Karpas-422 (cell line): ENCODE results near the gene EEF1AKMT2. TPM values are rescaled to one million over a fixed set of nuclear protein-coding genes. Genes with fewer than 3 reads are reported as not detected.
"Not testable (repeated sequence)": the region's sequence is repeated elsewhere in the genome, so short reads cannot be mapped to it uniquely, and the experiment has no call there.

Experiments used
- DNase-seq: peaks from one replicate; pipeline ENCODE4 v3.0.0-alpha.2; 2015
- H2AFZ ChIP-seq: fragments of 200-600 bp; sonication (generic); 2 replicates; pipeline ENCODE4 v1.6.1; 2014; ENCODE audit warnings: antibody characterized with exemption, low read length, mixed read lengths
- H3K27ac ChIP-seq: fragments of 200-600 bp; sonication (generic); 2 replicates; pipeline ENCODE4 v1.5.1; 2014; ENCODE audit warnings: mild to moderate bottlenecking, low read length, moderate library complexity
- H3K27me3 ChIP-seq: fragments of 200-600 bp; sonication (generic); 2 replicates; pipeline ENCODE4 v1.6.1; 2014; ENCODE audit warnings: low read length, mixed read lengths
- H3K36me3 ChIP-seq: fragments of 200-600 bp; sonication (generic); 2 replicates; pipeline ENCODE4 v1.6.1; 2014; ENCODE audit warnings: low read length, mixed read lengths; ENCODE audit not compliant: insufficient read depth
- H3K4me1 ChIP-seq: fragments of 200-600 bp; sonication (generic); 2 replicates; pipeline ENCODE4 v1.6.1; 2014; ENCODE audit warnings: mild to moderate bottlenecking, low read length, mixed read lengths
- H3K4me2 ChIP-seq: fragments of 200-600 bp; sonication (generic); 2 replicates; pipeline ENCODE4 v1.6.1; 2014; ENCODE audit warnings: low read length, low read depth, mild to moderate bottlenecking; ENCODE audit not compliant: poor library complexity, severe bottlenecking
- H3K4me3 ChIP-seq: fragments of 200-600 bp; sonication (generic); 2 replicates; pipeline ENCODE4 v1.5.1; 2014; ENCODE audit warnings: mild to moderate bottlenecking, antibody characterized with exemption, low read length, mixed read lengths
- H3K79me2 ChIP-seq: fragments of 200-600 bp; sonication (generic); 2 replicates; pipeline ENCODE4 v1.6.1; 2014; ENCODE audit warnings: mild to moderate bottlenecking, low read length, mixed read lengths
- H3K9ac ChIP-seq: fragments of 200-600 bp; sonication (generic); 2 replicates; pipeline ENCODE4 v1.6.0; 2014; ENCODE audit warnings: low read length
- H3K9me2 ChIP-seq: fragments of 200-600 bp; sonication (generic), shearing (Covaris generic); replicated peaks from 2 replicates; pipeline ENCODE4 v1.6.0; 2014; ENCODE audit warnings: mild to moderate bottlenecking, low read length, moderate library complexity; ENCODE audit not compliant: insufficient read depth
- H3K9me3 ChIP-seq: fragments of 300-700, 200-600 bp; sonication (generic); 2 replicates; pipeline ENCODE4 v1.6.1; 2014; ENCODE audit warnings: low read length, mixed read lengths
- H4K20me1 ChIP-seq: fragments of 200-600 bp; sonication (generic); 2 replicates; pipeline ENCODE4 v1.6.1; 2014; ENCODE audit warnings: mild to moderate bottlenecking, antibody characterized with exemption, low read length, low read depth; ENCODE audit not compliant: insufficient read depth
- total RNA-seq: library from RNA; depleted of rRNA; stranded (reverse); fragments of >200 nt; shearing (Covaris generic); gene quantifications from 2 replicates; pipeline ENCODE4 v1.2.3, GENCODE V29; 2014; ENCODE audit warnings: low replicate concordance

EEF1AKMT2 gene
- total RNA-seq, 1 experiment from 2014 or later, result 38.3 TPM

DNA sequence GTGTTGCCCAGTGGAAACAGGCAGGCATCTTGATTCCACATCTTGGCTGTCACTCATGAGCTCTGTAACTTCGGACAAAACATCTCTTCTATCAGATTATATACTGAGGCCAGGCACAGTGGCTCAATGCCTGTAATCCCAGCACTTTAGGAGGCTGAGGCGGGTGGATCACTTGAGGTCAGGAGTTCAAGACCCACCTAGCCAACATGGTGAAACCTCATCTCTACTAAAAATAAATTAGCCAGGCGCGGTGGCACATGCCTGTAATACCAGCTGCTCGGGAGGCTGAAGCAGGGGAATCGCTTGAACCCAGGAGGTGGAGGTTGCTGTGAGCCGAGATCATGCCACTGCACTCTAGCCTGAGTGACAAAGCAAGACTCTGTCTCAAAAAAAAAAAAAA is 33.2 kb upstream of the EEF1AKMT2 start:
- not testable (repeated sequence) for H3K79me2 ChIP-seq, H3K4me2 ChIP-seq, DNase-seq, H3K27ac ChIP-seq, H3K9me2 ChIP-seq, H3K4me1 ChIP-seq, H3K9me3 ChIP-seq, H3K4me3 ChIP-seq, H2AFZ ChIP-seq, H3K27me3 ChIP-seq, H3K9ac ChIP-seq, H4K20me1 ChIP-seq
- peaks cover 36% of the 10 kb centered on the region for H3K36me3 ChIP-seq

- Histone ChIP-seq H3K9me2 (no peaks in the 10 kb centered on the region), H3K27me3 (no peaks in the 10 kb centered on the region), H2AFZ (no peak overlapping the region), H3K4me3 (no peak overlapping the region), H3K9ac (no peak overlapping the region), H3K4me1 (no peaks in the 10 kb centered on the region), H3K36me3 (peaks cover 31% of the 10 kb centered on the region), H3K27ac (no peak overlapping the region), H3K4me2 (no peak overlapping the region), H4K20me1 (no peaks in the 10 kb centered on the region), H3K9me3 (no peaks in the 10 kb centered on the region), H3K79me2 (no peaks in the 10 kb centered on the region; the same call in 1 of the 2 replicates)
- DNase-seq, result no peak
Measured at GRCh38 chr10:124824507-124824906, 32.8 kb upstream of the EEF1AKMT2 start.

GRCh38 chr10:124821520-124821919 is 29.8 kb upstream of the EEF1AKMT2 start:
- Histone ChIP-seq H3K4me3 (no peak overlapping the region), H3K79me2 (peaks cover 4% of the 10 kb centered on the region; the same call in 1 of the 2 replicates)
- DNase-seq, result no peak

GRCh38 chr10:124820121-124820520 is 28.4 kb upstream of the EEF1AKMT2 start:
- Histone ChIP-seq H3K79me2 (peaks cover 4% of the 10 kb centered on the region; the same call in 1 of the 2 replicates), H3K9me3 (no peaks in the 10 kb centered on the region), H3K36me3 (peaks cover 24% of the 10 kb centered on the region; the same call in 1 of the 2 replicates), H2AFZ (no peak overlapping the region), H3K4me3 (no peak overlapping the region), H3K27ac (no peak overlapping the region), H3K9me2 (no peaks in the 10 kb centered on the region), H3K9ac (no peak overlapping the region), H3K4me2 (no peak overlapping the region), H3K27me3 (no peaks in the 10 kb centered on the region), H4K20me1 (no peaks in the 10 kb centered on the region), H3K4me1 (peaks cover 11% of the 10 kb centered on the region)
- DNase-seq, result no peak

More at GRCh38 chr10:124821520-124821919, 29.8 kb upstream of the EEF1AKMT2 start:
- Histone ChIP-seq H3K27me3 (no peaks in the 10 kb centered on the region), H4K20me1 (no peaks in the 10 kb centered on the region), H3K4me1 (peaks cover under 1% of the 10 kb centered on the region; the same call in 1 of the 2 replicates), H3K9me2 (no peaks in the 10 kb centered on the region), H2AFZ (no peak overlapping the region), H3K4me2 (no peak overlapping the region), H3K9ac (no peak overlapping the region), H3K27ac (no peak overlapping the region), H3K9me3 (no peaks in the 10 kb centered on the region), H3K36me3 (peaks cover 27% of the 10 kb centered on the region; the same call in 1 of the 2 replicates)

DNA sequence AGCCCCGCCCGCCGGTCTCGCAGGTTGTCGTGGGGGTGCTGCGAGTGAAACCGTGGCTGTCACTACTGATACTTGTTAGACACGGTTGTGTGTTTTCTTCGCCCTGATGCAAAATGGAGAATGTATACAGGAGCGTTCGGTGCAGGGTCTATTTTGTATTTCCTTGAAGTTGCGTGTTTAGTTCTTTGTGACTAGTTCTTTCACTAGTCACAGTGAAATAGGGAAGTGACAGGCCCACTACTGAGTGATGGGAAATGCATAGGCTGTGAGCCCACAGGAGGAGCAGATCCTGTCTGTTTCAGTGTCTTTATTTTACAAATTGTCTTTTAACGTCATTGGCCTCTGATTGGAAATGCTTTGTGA is 10.6 kb upstream of the EEF1AKMT2 start:
- Histone ChIP-seq H3K4me2 (peak overlapping the region; percentile 77), H2AFZ (0 out of 2 replicates have a peak overlapping the region, but pooled peaks have one; percentile 82), H3K27ac (peak overlapping the region; percentile 61), H3K27me3 (no peaks in the 10 kb centered on the region), H3K79me2 (peaks cover 50% of the 10 kb centered on the region), H4K20me1 (no peaks in the 10 kb centered on the region), H3K9ac (peak overlapping the region; percentile 91), H3K4me1 (peaks cover 17% of the 10 kb centered on the region), H3K9me2 (no peaks in the 10 kb centered on the region), H3K36me3 (no peaks in the 10 kb centered on the region), H3K9me3 (no peaks in the 10 kb centered on the region), H3K4me3 (peak overlapping the region; percentile 82)
- peak; percentile 79 for DNase-seq

DNA sequence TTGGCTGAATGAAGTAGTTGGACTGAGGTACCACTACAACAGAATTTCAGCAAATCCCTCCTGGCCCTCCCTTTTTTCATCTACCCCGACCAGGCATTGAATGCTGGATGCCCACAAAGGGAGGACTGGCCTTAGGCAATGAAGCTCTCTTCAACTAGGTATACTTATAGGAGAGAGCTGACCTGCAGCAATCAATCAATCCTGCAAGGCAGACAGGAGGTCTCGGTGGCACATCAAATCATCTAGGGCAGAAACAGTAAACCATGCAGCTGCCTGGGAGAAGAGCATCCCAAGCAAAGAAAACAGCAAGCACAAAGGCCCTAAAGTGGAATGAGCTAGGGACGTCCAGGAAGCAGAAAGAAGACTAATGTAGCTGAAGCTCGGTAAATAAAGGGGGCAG is 7.5 kb upstream of the EEF1AKMT2 start:
- H3K9ac ChIP-seq, result no peak overlapping the region
- H4K20me1 ChIP-seq, result no peaks in the 10 kb centered on the region
- H2AFZ ChIP-seq, result no peak overlapping the region
- no peak overlapping the region for H3K4me2 ChIP-seq
- no peaks in the 10 kb centered on the region for H3K36me3 ChIP-seq
- DNase-seq, result no peak
- H3K9me2 ChIP-seq, result no peaks in the 10 kb centered on the region
- peaks cover 26% of the 10 kb centered on the region for H3K79me2 ChIP-seq
- H3K27ac ChIP-seq, result no peak overlapping the region
- no peak overlapping the region for H3K4me3 ChIP-seq
- H3K9me3 ChIP-seq, result no peaks in the 10 kb centered on the region
- peaks cover 17% of the 10 kb centered on the region for H3K4me1 ChIP-seq
- H3K27me3 ChIP-seq, result no peaks in the 10 kb centered on the region

- Histone ChIP-seq H3K9me2 (no peaks in the 10 kb centered on the region), H3K4me3 (no peak overlapping the region), H3K27ac (no peak overlapping the region), H3K27me3 (no peaks in the 10 kb centered on the region), H3K4me2 (no peak overlapping the region), H4K20me1 (no peaks in the 10 kb centered on the region), H3K79me2 (peaks cover 22% of the 10 kb centered on the region), H2AFZ (no peak overlapping the region), H3K4me1 (peaks cover 15% of the 10 kb centered on the region), H3K9me3 (no peaks in the 10 kb centered on the region), H3K36me3 (no peaks in the 10 kb centered on the region), H3K9ac (no peak overlapping the region)
- no peak for DNase-seq
Measured at GRCh38 chr10:124798781-124799180, 7.1 kb upstream of the EEF1AKMT2 start.

DNA sequence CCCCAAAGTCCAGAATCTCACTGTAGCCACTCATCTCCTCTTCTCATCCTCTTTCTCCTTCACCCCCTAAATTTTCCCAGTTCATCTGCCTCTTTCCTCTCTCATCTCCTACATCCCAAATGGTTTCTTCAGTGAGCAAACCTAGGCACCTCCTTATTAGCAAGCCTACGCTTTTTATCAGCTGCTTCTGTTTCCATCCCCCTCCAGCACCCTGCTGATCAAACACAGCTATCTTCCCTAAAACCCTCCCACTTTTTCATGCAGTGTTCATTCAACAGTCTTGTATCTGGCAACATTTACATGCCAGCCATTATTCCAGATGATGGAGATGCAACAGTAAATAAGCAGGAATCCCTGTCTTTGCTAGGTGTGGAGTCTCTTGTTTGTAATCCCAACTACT is 6.7 kb upstream of the EEF1AKMT2 start:
- H2AFZ ChIP-seq, result no peak overlapping the region
- H3K9me3 ChIP-seq, result no peaks in the 10 kb centered on the region
- no peak overlapping the region for H3K4me2 ChIP-seq

DNA sequence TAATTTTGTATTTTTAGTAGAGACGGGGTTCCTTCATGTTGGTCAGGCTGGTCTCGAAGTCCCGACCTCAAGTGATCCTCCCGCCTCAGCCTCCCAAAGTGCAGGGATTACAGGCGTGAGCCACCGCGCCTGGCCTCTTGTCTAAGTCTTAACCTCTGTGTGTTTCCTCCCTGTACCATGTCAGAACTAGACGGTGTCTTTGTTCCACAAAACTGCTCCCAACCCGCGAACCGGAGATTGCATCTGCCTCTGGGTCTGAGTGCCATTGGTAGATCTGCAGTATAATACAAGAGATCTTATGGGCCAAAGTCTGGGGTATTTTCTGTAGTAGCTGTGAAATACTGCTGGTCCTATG is 1.3 kb upstream of the EEF1AKMT2 start:
- Histone ChIP-seq H3K4me3 (peak overlapping the region; percentile 88), H3K9me2 (no peaks in the 10 kb centered on the region), H3K27me3 (no peaks in the 10 kb centered on the region), H2AFZ (no peak overlapping the region), H4K20me1 (no peaks in the 10 kb centered on the region), H3K79me2 (peaks cover 34% of the 10 kb centered on the region), H3K4me1 (peaks cover 7% of the 10 kb centered on the region), H3K36me3 (peaks cover 12% of the 10 kb centered on the region; the same call in 1 of the 2 replicates), H3K4me2 (peak overlapping the region; percentile 89), H3K27ac (no peak overlapping the region), H3K9ac (no peak overlapping the region), H3K9me3 (no peaks in the 10 kb centered on the region)
- no peak for DNase-seq

More for the DNA sequence above, 6.7 kb upstream of the EEF1AKMT2 start:
- H3K4me3 ChIP-seq, result no peak overlapping the region
- no peaks in the 10 kb centered on the region for H4K20me1 ChIP-seq
- DNase-seq, result no peak
- no peaks in the 10 kb centered on the region for H3K36me3 ChIP-seq
- H3K4me1 ChIP-seq, result peaks cover 13% of the 10 kb centered on the region
- no peak overlapping the region for H3K9ac ChIP-seq
- H3K27ac ChIP-seq, result no peak overlapping the region
- no peaks in the 10 kb centered on the region for H3K9me2 ChIP-seq
- H3K27me3 ChIP-seq, result no peaks in the 10 kb centered on the region
- H3K79me2 ChIP-seq, result peaks cover 18% of the 10 kb centered on the region
